PFSK-1 (cell line): ENCODE results near the gene SENP7.

Source experiments
- FOXP2 ChIP-seq: optimal IDR thresholded peaks from 2 replicates; pipeline ENCODE3; 2011; ENCODE audit warnings: borderline replicate concordance, control low read depth, inconsistent platforms; ENCODE audit not compliant: insufficient read depth; ENCODE audit errors: extremely low read length, extremely low read depth
- POLR2AphosphoS5 ChIP-seq: IDR thresholded peaks from 2 replicates; pipeline ENCODE4 v1.6.1; 2012; ENCODE audit warnings: low read depth, mild to moderate bottlenecking, control low read depth, low read length, moderate library complexity
- SIN3A ChIP-seq: IDR thresholded peaks from 2 replicates; pipeline ENCODE4 v1.6.1; 2012; ENCODE audit warnings: mild to moderate bottlenecking, low read length, moderate library complexity, borderline replicate concordance; ENCODE audit not compliant: insufficient read depth
- TAF1 ChIP-seq: IDR thresholded peaks from 2 replicates; pipeline ENCODE4 v1.6.1; 2012; ENCODE audit warnings: low read length, control low read depth, borderline replicate concordance; ENCODE audit not compliant: insufficient read depth
- TF ChIP-seq, protein P1 (sequence below), 2 experiments: IDR thresholded peaks; 2 replicates each; pipeline versions ENCODE4 v1.6.1 to v1.8.0; 2011 to 2012; ENCODE audit warnings: low read depth in 2 of 2, low read length in 2 of 2, control low read depth in 1 of 2, inconsistent platforms in 1 of 2, mild to moderate bottlenecking in 1 of 2, moderate library complexity in 1 of 2; ENCODE audit not compliant: insufficient read depth in 1 of 2

DNA sequence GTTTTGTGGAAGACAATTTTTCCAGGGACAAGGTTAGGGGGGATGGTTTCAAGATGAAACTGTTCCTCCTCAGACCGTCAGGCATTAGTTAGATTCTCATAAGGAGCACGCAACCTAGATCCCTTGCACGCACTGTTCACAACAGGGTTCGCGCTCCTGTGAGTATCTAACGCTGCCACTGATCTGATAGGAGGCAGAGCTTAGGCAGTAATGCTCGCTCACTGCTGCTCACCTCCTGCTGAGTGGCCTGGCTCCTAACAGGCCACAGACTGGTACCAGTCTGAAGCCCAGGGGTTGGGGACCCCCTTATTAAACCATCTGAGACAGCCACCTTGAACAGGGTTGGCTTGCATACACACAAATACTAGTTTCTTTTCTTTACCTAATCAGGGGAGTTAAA lies 179.1 kb downstream of the SENP7 start:
- TF ChIP-seq, protein P1, sequence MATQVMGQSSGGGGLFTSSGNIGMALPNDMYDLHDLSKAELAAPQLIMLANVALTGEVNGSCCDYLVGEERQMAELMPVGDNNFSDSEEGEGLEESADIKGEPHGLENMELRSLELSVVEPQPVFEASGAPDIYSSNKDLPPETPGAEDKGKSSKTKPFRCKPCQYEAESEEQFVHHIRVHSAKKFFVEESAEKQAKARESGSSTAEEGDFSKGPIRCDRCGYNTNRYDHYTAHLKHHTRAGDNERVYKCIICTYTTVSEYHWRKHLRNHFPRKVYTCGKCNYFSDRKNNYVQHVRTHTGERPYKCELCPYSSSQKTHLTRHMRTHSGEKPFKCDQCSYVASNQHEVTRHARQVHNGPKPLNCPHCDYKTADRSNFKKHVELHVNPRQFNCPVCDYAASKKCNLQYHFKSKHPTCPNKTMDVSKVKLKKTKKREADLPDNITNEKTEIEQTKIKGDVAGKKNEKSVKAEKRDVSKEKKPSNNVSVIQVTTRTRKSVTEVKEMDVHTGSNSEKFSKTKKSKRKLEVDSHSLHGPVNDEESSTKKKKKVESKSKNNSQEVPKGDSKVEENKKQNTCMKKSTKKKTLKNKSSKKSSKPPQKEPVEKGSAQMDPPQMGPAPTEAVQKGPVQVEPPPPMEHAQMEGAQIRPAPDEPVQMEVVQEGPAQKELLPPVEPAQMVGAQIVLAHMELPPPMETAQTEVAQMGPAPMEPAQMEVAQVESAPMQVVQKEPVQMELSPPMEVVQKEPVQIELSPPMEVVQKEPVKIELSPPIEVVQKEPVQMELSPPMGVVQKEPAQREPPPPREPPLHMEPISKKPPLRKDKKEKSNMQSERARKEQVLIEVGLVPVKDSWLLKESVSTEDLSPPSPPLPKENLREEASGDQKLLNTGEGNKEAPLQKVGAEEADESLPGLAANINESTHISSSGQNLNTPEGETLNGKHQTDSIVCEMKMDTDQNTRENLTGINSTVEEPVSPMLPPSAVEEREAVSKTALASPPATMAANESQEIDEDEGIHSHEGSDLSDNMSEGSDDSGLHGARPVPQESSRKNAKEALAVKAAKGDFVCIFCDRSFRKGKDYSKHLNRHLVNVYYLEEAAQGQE (IDR thresholded peaks at IDR 0.05; ENCODE audit: insufficient read depth in 1 of 2, low read depth in 2 of 2, low read length in 2 of 2), result no peak
- TF ChIP-seq POLR2AphosphoS5 (no peak), TAF1 (no peak), SIN3A (no peak), FOXP2 (no peak)
